IMR-90 (cell line): Measurements from ENCODE around the gene CTXN3. TPM values are rescaled to one million over a fixed set of nuclear protein-coding genes. Genes with fewer than 3 reads are reported as not detected.

Experiments
- ATAC-seq: fragments of 200-7000 bp; cut with Tn5 transposase; 2 replicates; pipeline ENCODE4 v1.9.1; 2020; ENCODE audit warnings: low read depth, mild to moderate bottlenecking, moderate library complexity
- BruUV-seq: library from RNA; stranded (reverse); fragments of 400-500 nt; replicated peaks from 2 replicates; lab custom pipeline; 2021; lab: Mats Ljungman, UMichigan
- CTCF ChIA-PET: fragments of 300-600 bp; formaldehyde crosslinking; extraction: SDS; loops from one replicate; lab custom pipeline; 2021; ENCODE audit warnings: antibody characterized with exemption; lab: Yijun Ruan, JAX
- POLR2A ChIA-PET: fragments of 300-600 bp; sonication (Branson Sonifier 250); formaldehyde crosslinking; loops from one replicate; lab custom pipeline; 2022; ENCODE audit warnings: antibody characterized with exemption; ENCODE audit not compliant: unreplicated experiment; lab: Charles Lee
- DNase-seq: peaks from one replicate; pipeline ENCODE4 v3.0.0; 2013
- H2AFZ ChIP-seq: replicated peaks from 2 replicates; pipeline ENCODE3; 2013; ENCODE audit warnings: low read length, mild to moderate bottlenecking; ENCODE audit not compliant: poor library complexity
- H2AK5ac ChIP-seq: 2 replicates; pipeline ENCODE4 v1.6.1; 2013; ENCODE audit warnings: low read depth, low read length, inconsistent platforms
- H2AK9ac ChIP-seq: replicated peaks from 2 replicates; pipeline ENCODE3; 2013; ENCODE audit warnings: mild to moderate bottlenecking, low read depth, low read length, moderate library complexity; ENCODE audit not compliant: poor library complexity
- H2BK120ac ChIP-seq: 2 replicates; pipeline ENCODE4 v1.6.1; 2013; ENCODE audit warnings: low read depth, low read length, inconsistent platforms
- H2BK15ac ChIP-seq: 3 replicates; pipeline ENCODE4 v1.6.1; 2013; ENCODE audit warnings: low read depth, low read length, inconsistent platforms
- H2BK20ac ChIP-seq: 2 replicates; pipeline ENCODE4 v1.6.1; 2013; ENCODE audit warnings: low read depth, mild to moderate bottlenecking, inconsistent platforms, low read length, moderate library complexity
- H2BK5ac ChIP-seq: 2 replicates; pipeline ENCODE4 v1.6.1; 2013; ENCODE audit warnings: mild to moderate bottlenecking, low read depth, low read length, inconsistent platforms; ENCODE audit not compliant: poor library complexity, severe bottlenecking
- H3K14ac ChIP-seq: replicated peaks from 2 replicates; pipeline ENCODE4 v1.6.1; 2013; ENCODE audit warnings: low read depth, low read length, inconsistent platforms
- H3K18ac ChIP-seq: 2 replicates; pipeline ENCODE4 v1.6.1; 2013; ENCODE audit warnings: low read depth, low read length, control low read depth
- H3K23ac ChIP-seq: 2 replicates; pipeline ENCODE4 v1.6.1; 2013; ENCODE audit warnings: low read depth, low read length, inconsistent platforms
- H3K27ac ChIP-seq: 2 replicates; pipeline ENCODE4 v1.5.1; 2013; ENCODE audit warnings: mild to moderate bottlenecking, control low read depth, low read length; ENCODE audit not compliant: insufficient read depth
- H3K27me3 ChIP-seq: 2 replicates; pipeline ENCODE4 v1.6.1; 2013; ENCODE audit warnings: low read length; ENCODE audit not compliant: control insufficient read depth, insufficient read depth
- H3K36me3 ChIP-seq: 2 replicates; pipeline ENCODE4 v1.6.1; 2013; ENCODE audit warnings: low read length, mixed read lengths; ENCODE audit not compliant: control insufficient read depth, insufficient read depth
- H3K4ac ChIP-seq: 2 replicates; pipeline ENCODE4 v1.6.1; 2013; ENCODE audit warnings: low read depth, low read length, inconsistent platforms
- H3K4me1 ChIP-seq: 2 replicates; pipeline ENCODE4 v1.6.1; 2013; ENCODE audit warnings: low read length, mixed read lengths; ENCODE audit not compliant: control insufficient read depth, insufficient read depth
- H3K4me2 ChIP-seq: 2 replicates; pipeline ENCODE4 v1.6.1; 2013; ENCODE audit warnings: low read depth, mild to moderate bottlenecking, control low read depth, low read length, moderate library complexity
- H3K4me3 ChIP-seq: 2 replicates; pipeline ENCODE4 v1.5.1; 2013; ENCODE audit warnings: low read depth, mild to moderate bottlenecking, control low read depth, low read length, moderate library complexity; ENCODE audit not compliant: insufficient read depth
- H3K56ac ChIP-seq: 2 replicates; pipeline ENCODE4 v1.6.1; 2013; ENCODE audit warnings: low read length, inconsistent platforms; ENCODE audit not compliant: insufficient read depth; ENCODE audit errors: extremely low read depth
- H3K79me1 ChIP-seq, 2 experiments: 2 replicates each; pipeline ENCODE4 v1.6.1; 2013; ENCODE audit warnings: low read length in 2 of 2, inconsistent platforms in 1 of 2, low read depth in 1 of 2
- H3K9ac ChIP-seq: 2 replicates; pipeline ENCODE4 v1.6.1; 2013; ENCODE audit warnings: low read depth, low read length, control low read depth
- H3K9me1 ChIP-seq: 2 replicates; pipeline ENCODE4 v1.6.1; 2013; ENCODE audit warnings: low read length, inconsistent platforms; ENCODE audit not compliant: insufficient read depth
- H3K9me3 ChIP-seq: 2 replicates; pipeline ENCODE4 v1.6.1; 2013; ENCODE audit warnings: low read length; ENCODE audit not compliant: control insufficient read depth, insufficient read depth
- H4K20me1 ChIP-seq: 2 replicates; pipeline ENCODE4 v1.6.1; 2013; ENCODE audit warnings: low read length, inconsistent platforms; ENCODE audit not compliant: insufficient read depth
- H4K5ac ChIP-seq: 2 replicates; pipeline ENCODE4 v1.6.1; 2013; ENCODE audit warnings: mild to moderate bottlenecking, low read depth, low read length, control low read depth
- H4K8ac ChIP-seq, 2 experiments: 2 replicates each; pipeline ENCODE4 v1.6.1; 2013; ENCODE audit warnings: low read depth in 2 of 2, low read length in 2 of 2, control low read depth in 1 of 2, inconsistent platforms in 1 of 2
- H4K91ac ChIP-seq: 2 replicates; pipeline ENCODE4 v1.6.1; 2013; ENCODE audit warnings: low read depth, low read length, inconsistent platforms; ENCODE audit not compliant: insufficient read depth
- BHLHE40 ChIP-seq: fragments of 150-350 bp; IDR thresholded peaks from 2 replicates; pipeline ENCODE4 v1.6.1; 2016; ENCODE audit warnings: mild to moderate bottlenecking, low read depth, low read length
- CTCF ChIP-seq: conservative IDR thresholded peaks from 2 replicates; pipeline ENCODE4 v1.5.1; 2012; ENCODE audit warnings: mild to moderate bottlenecking, low read depth, low read length, improper control_type of control experiment
- ELK1 ChIP-seq: fragments of 150-350 bp; IDR thresholded peaks from 2 replicates; pipeline ENCODE4 v1.6.1; 2016; ENCODE audit warnings: low read depth, mild to moderate bottlenecking, low read length, moderate library complexity, borderline replicate concordance
- FOS ChIP-seq: fragments of 150-350 bp; IDR thresholded peaks from 2 replicates; pipeline ENCODE4 v1.6.1; 2016; ENCODE audit warnings: low read depth, low read length
- MAFK ChIP-seq: IDR thresholded peaks from 2 replicates; pipeline ENCODE4 v1.6.1; 2012; ENCODE audit warnings: low read depth, low read length, improper control_type of control experiment
- MAZ ChIP-seq: IDR thresholded peaks from 2 replicates; pipeline ENCODE4 v1.6.1; 2012; ENCODE audit warnings: low read depth, mild to moderate bottlenecking, low read length, improper control_type of control experiment, moderate library complexity, borderline replicate concordance
- MXI1 ChIP-seq: IDR thresholded peaks from 2 replicates; pipeline ENCODE4 v1.6.1; 2012; ENCODE audit warnings: low read depth, mild to moderate bottlenecking, low read length, moderate library complexity, borderline replicate concordance
- NFE2L2 ChIP-seq: fragments of 150-350 bp; IDR thresholded peaks from 2 replicates; pipeline ENCODE4 v1.6.1; 2016; ENCODE audit warnings: low read depth, mild to moderate bottlenecking, low read length
- POLR2A ChIP-seq: IDR thresholded peaks from 2 replicates; pipeline ENCODE4 v1.6.1; 2012; ENCODE audit warnings: mild to moderate bottlenecking, low read depth, low read length
- RAD21 ChIP-seq: IDR thresholded peaks from 2 replicates; pipeline ENCODE4 v1.6.1; 2012; ENCODE audit warnings: low read length, improper control_type of control experiment
- RFX5 ChIP-seq: IDR thresholded peaks from 2 replicates; pipeline ENCODE4 v1.8.0; 2012; ENCODE audit warnings: low read depth, mild to moderate bottlenecking, low read length, moderate library complexity
- SMC3 ChIP-seq: fragments of 150-350 bp; IDR thresholded peaks from 2 replicates; pipeline ENCODE4 v1.6.1; 2016; ENCODE audit warnings: low read depth, mild to moderate bottlenecking, antibody characterized with exemption, low read length, moderate library complexity
- USF2 ChIP-seq: fragments of 150-350 bp; IDR thresholded peaks from 2 replicates; pipeline ENCODE4 v1.6.1; 2017; ENCODE audit warnings: mild to moderate bottlenecking, antibody characterized with exemption, low read length, low read depth
- WGBS, 2 experiments: methylation state at CpG; one replicate each; pipeline versions ENCODE4 v1.1.5 to v1.1.7; 2013; ENCODE audit warnings: missing lambda C conversion rate in 2 of 2; ENCODE audit not compliant: insufficient read length in 1 of 2; ENCODE audit errors: extremely low coverage in 2 of 2; 5-methylcytosine and 5-hydroxymethylcytosine counted together
- dilution Hi-C: fragments of 300-500 bp; cut with HindIII; formaldehyde crosslinking; loops from one replicate; pipeline ENCODE4 v1.14.3; 2018; ENCODE audit warnings: low sequenced_read_pairs; ENCODE audit not compliant: unreplicated experiment
- in situ Hi-C: fragments of 300-500 bp; cut with MboI; formaldehyde crosslinking; loops from 3 replicates; pipeline ENCODE4 v1.14.3; 2019; ENCODE audit warnings: low sequenced_read_pairs, inconsistent platforms, mixed read lengths
- intact Hi-C: fragments of 100-400 bp; cut with micrococcal nuclease; formaldehyde crosslinking; loops from 2 replicates; pipeline ENCODE4 v1.10.0; 2022
- polyA plus RNA-seq, 3 experiments: library from polyadenylated mRNA; depleted of rRNA; stranded (reverse); fragments of >200 nt; gene quantifications; 2 replicates each; pipeline ENCODE4 v1.2.3, GENCODE V29; 2012; ENCODE audit warnings: low replicate concordance in 1 of 3
- total RNA-seq: library from RNA; depleted of rRNA; stranded (reverse); fragments of >200 nt; gene quantifications from 2 replicates; pipeline ENCODE4 v1.2.3, GENCODE V29; 2012

The CTXN3 gene
- total and polyA plus RNA-seq, 2 of the 4 experiments (the other 2 are of a cell fraction): not detected

- BruUV-seq: no TSS peak
- intact Hi-C loops: no loop called here
Observed at GRCh38 chr5:127660047-127660733, 11.3 kb downstream of the CTXN3 start.

More at GRCh38 chr5:127660047-127660733, 11.3 kb downstream of the CTXN3 start:
- no peak overlapping the region for H2BK20ac ChIP-seq
- H3K4me2 ChIP-seq: no peak overlapping the region
- H3K9me3 ChIP-seq: no peaks in the 10 kb centered on the region
- no peak overlapping the region for H2AK9ac ChIP-seq
- no peak overlapping the region for H3K56ac ChIP-seq
- no peak for DNase-seq
- peak; percentile 42 for ATAC-seq
- no peak overlapping the region for H3K4ac ChIP-seq
- no peak overlapping the region for H3K14ac ChIP-seq
- H2BK120ac ChIP-seq: no peak overlapping the region
- H3K4me1 ChIP-seq: no peaks in the 10 kb centered on the region; the same call in 1 of the 2 replicates
- H4K20me1 ChIP-seq: no peaks in the 10 kb centered on the region
- no peak overlapping the region for H2AK5ac ChIP-seq
- H4K5ac ChIP-seq: no peak overlapping the region
- in situ Hi-C loops: no loop called here
- WGBS, 2 experiments: no CpG with 5 or more reads among the region's 3 CpGs
- no peak overlapping the region for H3K9ac ChIP-seq
- H3K36me3 ChIP-seq: no peaks in the 10 kb centered on the region
- ChIA-PET CTCF (no interaction called here), POLR2A (no interaction called here)
- dilution Hi-C loops: no loop called here
- H3K27ac ChIP-seq: no peak overlapping the region
- no peaks in the 10 kb centered on the region for H3K79me1 ChIP-seq
- H3K9me1 ChIP-seq: no peaks in the 10 kb centered on the region; the same call in 1 of the 2 replicates
- TF ChIP-seq USF2 (no peak), FOS (no peak), CTCF (no peak), POLR2A (no peak), MAZ (no peak), MAFK (no peak), MXI1 (no peak), ELK1 (no peak), RAD21 (no peak), BHLHE40 (no peak), SMC3 (no peak), NFE2L2 (no peak), RFX5 (no peak)
- H3K23ac ChIP-seq: no peak overlapping the region
- H2BK15ac ChIP-seq: no peak overlapping the region
- H2AFZ ChIP-seq: no peak overlapping the region
- H4K8ac ChIP-seq: no peak overlapping the region
- H3K4me3 ChIP-seq: no peak overlapping the region
- no peak overlapping the region for H3K18ac ChIP-seq
- no peak overlapping the region for H2BK5ac ChIP-seq
- no peak overlapping the region for H4K91ac ChIP-seq
- H3K27me3 ChIP-seq: peaks cover 7% of the 10 kb centered on the region
